ENCODE results near the gene MGAT4A.

The MGAT4A gene

GRCh38 chr2:98710734-98711133 is 20.2 kb downstream of the MGAT4A start:
- Histone ChIP-seq H3K4me1 (ENCODE audit: insufficient read depth, low read length) (no peaks in the 10 kb centered on the region), H3K9me3 (ENCODE audit: control insufficient read depth, insufficient read depth, low read length) (no peaks in the 10 kb centered on the region), H3K36me3 (ENCODE audit: insufficient read depth, low read length) (no peaks in the 10 kb centered on the region), H3K9ac (ENCODE audit: low read depth, low read length) (no peak overlapping the region)

- Histone ChIP-seq H3K4me1 (ENCODE audit: insufficient read depth, low read length) (no peaks in the 10 kb centered on the region), H3K36me3 (ENCODE audit: insufficient read depth, low read length) (no peaks in the 10 kb centered on the region), H3K9me3 (ENCODE audit: control insufficient read depth, insufficient read depth, low read length) (no peaks in the 10 kb centered on the region), H3K9ac (ENCODE audit: low read depth, low read length) (no peak overlapping the region)
Measured at GRCh38 chr2:98709535-98709934, 21.4 kb downstream of the MGAT4A start.

- no peaks in the 10 kb centered on the region for H3K9me3 ChIP-seq (ENCODE audit: control insufficient read depth, insufficient read depth, low read length)
- H3K4me1 ChIP-seq (ENCODE audit: insufficient read depth, low read length), result no peaks in the 10 kb centered on the region
Measured at GRCh38 chr2:98708396-98709186, 22.3 kb downstream of the MGAT4A start.

GRCh38 chr2:98706591-98706990 is 24.3 kb downstream of the MGAT4A start:
- H3K9ac ChIP-seq (ENCODE audit: low read depth, low read length), result no peak overlapping the region
- no peaks in the 10 kb centered on the region for H3K9me3 ChIP-seq (ENCODE audit: control insufficient read depth, insufficient read depth, low read length)
- H3K4me1 ChIP-seq (ENCODE audit: insufficient read depth, low read length), result no peaks in the 10 kb centered on the region
- H3K36me3 ChIP-seq (ENCODE audit: insufficient read depth, low read length), result no peaks in the 10 kb centered on the region

More at GRCh38 chr2:98708396-98709186, 22.3 kb downstream of the MGAT4A start:
- Histone ChIP-seq H3K36me3 (ENCODE audit: insufficient read depth, low read length) (no peaks in the 10 kb centered on the region), H3K9ac (ENCODE audit: low read depth, low read length) (no peak overlapping the region)

- no peaks in the 10 kb centered on the region for H3K4me1 ChIP-seq (ENCODE audit: insufficient read depth, low read length)
- H3K9me3 ChIP-seq (ENCODE audit: control insufficient read depth, insufficient read depth, low read length), result no peaks in the 10 kb centered on the region
- H3K36me3 ChIP-seq (ENCODE audit: insufficient read depth, low read length), result no peaks in the 10 kb centered on the region
- no peak overlapping the region for H3K9ac ChIP-seq (ENCODE audit: low read depth, low read length)
Measured at GRCh38 chr2:98705333-98705617, 25.7 kb downstream of the MGAT4A start.

- no peaks in the 10 kb centered on the region for H3K9me3 ChIP-seq (ENCODE audit: control insufficient read depth, insufficient read depth, low read length)
- H3K9ac ChIP-seq (ENCODE audit: low read depth, low read length), result no peak overlapping the region
- no peaks in the 10 kb centered on the region for H3K4me1 ChIP-seq (ENCODE audit: insufficient read depth, low read length)
- no peaks in the 10 kb centered on the region for H3K36me3 ChIP-seq (ENCODE audit: insufficient read depth, low read length)
Measured at GRCh38 chr2:98704499-98705332, 26.2 kb downstream of the MGAT4A start.

- no peaks in the 10 kb centered on the region for H3K9me3 ChIP-seq (ENCODE audit: control insufficient read depth, insufficient read depth, low read length)
- no peaks in the 10 kb centered on the region for H3K4me1 ChIP-seq (ENCODE audit: insufficient read depth, low read length)
- H3K36me3 ChIP-seq (ENCODE audit: insufficient read depth, low read length), result no peaks in the 10 kb centered on the region
- no peak overlapping the region for H3K9ac ChIP-seq (ENCODE audit: low read depth, low read length)
Measured at GRCh38 chr2:98703738-98704137, 27.2 kb downstream of the MGAT4A start.

- Histone ChIP-seq H3K9me3 (ENCODE audit: control insufficient read depth, insufficient read depth, low read length) (no peaks in the 10 kb centered on the region), H3K9ac (ENCODE audit: low read depth, low read length) (no peak overlapping the region), H3K4me1 (ENCODE audit: insufficient read depth, low read length) (no peaks in the 10 kb centered on the region), H3K36me3 (ENCODE audit: insufficient read depth, low read length) (no peaks in the 10 kb centered on the region)
Measured at GRCh38 chr2:98702858-98703620, 27.9 kb downstream of the MGAT4A start.

- Histone ChIP-seq H3K9ac (ENCODE audit: low read depth, low read length) (no peak overlapping the region), H3K4me1 (ENCODE audit: insufficient read depth, low read length) (no peaks in the 10 kb centered on the region), H3K36me3 (ENCODE audit: insufficient read depth, low read length) (no peaks in the 10 kb centered on the region), H3K9me3 (ENCODE audit: control insufficient read depth, insufficient read depth, low read length) (no peaks in the 10 kb centered on the region)
Measured at GRCh38 chr2:98702127-98702802, 28.7 kb downstream of the MGAT4A start.

- Histone ChIP-seq H3K36me3 (ENCODE audit: insufficient read depth, low read length) (no peaks in the 10 kb centered on the region), H3K9ac (ENCODE audit: low read depth, low read length) (no peak overlapping the region), H3K4me1 (ENCODE audit: insufficient read depth, low read length) (no peaks in the 10 kb centered on the region), H3K9me3 (ENCODE audit: control insufficient read depth, insufficient read depth, low read length) (no peaks in the 10 kb centered on the region)
Measured at GRCh38 chr2:98701230-98701629, 29.7 kb downstream of the MGAT4A start.

GRCh38 chr2:98698896-98699295 is 32.0 kb downstream of the MGAT4A start:
- no peak overlapping the region for H3K9ac ChIP-seq (ENCODE audit: low read depth, low read length)
- no peaks in the 10 kb centered on the region for H3K4me1 ChIP-seq (ENCODE audit: insufficient read depth, low read length)
- H3K9me3 ChIP-seq (ENCODE audit: control insufficient read depth, insufficient read depth, low read length), result no peaks in the 10 kb centered on the region
- no peaks in the 10 kb centered on the region for H3K36me3 ChIP-seq (ENCODE audit: insufficient read depth, low read length)

- Histone ChIP-seq H3K9me3 (ENCODE audit: control insufficient read depth, insufficient read depth, low read length) (no peaks in the 10 kb centered on the region), H3K36me3 (ENCODE audit: insufficient read depth, low read length) (no peaks in the 10 kb centered on the region), H3K9ac (ENCODE audit: low read depth, low read length) (no peak overlapping the region), H3K4me1 (ENCODE audit: insufficient read depth, low read length) (no peaks in the 10 kb centered on the region)
Measured at GRCh38 chr2:98697651-98698337, 33.1 kb downstream of the MGAT4A start.

GRCh38 chr2:98696200-98696599 is 34.7 kb downstream of the MGAT4A start:
- no peaks in the 10 kb centered on the region for H3K9me3 ChIP-seq (ENCODE audit: control insufficient read depth, insufficient read depth, low read length)
- no peaks in the 10 kb centered on the region for H3K36me3 ChIP-seq (ENCODE audit: insufficient read depth, low read length)
- H3K9ac ChIP-seq (ENCODE audit: low read depth, low read length), result no peak overlapping the region
- H3K4me1 ChIP-seq (ENCODE audit: insufficient read depth, low read length), result no peaks in the 10 kb centered on the region

- H3K4me1 ChIP-seq (ENCODE audit: insufficient read depth, low read length), result no peaks in the 10 kb centered on the region
- no peaks in the 10 kb centered on the region for H3K36me3 ChIP-seq (ENCODE audit: insufficient read depth, low read length)
- no peaks in the 10 kb centered on the region for H3K9me3 ChIP-seq (ENCODE audit: control insufficient read depth, insufficient read depth, low read length)
- no peak overlapping the region for H3K9ac ChIP-seq (ENCODE audit: low read depth, low read length)
Measured at GRCh38 chr2:98695255-98695654, 35.7 kb downstream of the MGAT4A start.
